Panc1 (cell line): Measurements from ENCODE around the gene UGT2B10.

Experiments used
- POLR2AphosphoS5 ChIP-seq: IDR thresholded peaks from 2 replicates; pipeline ENCODE4 v1.6.1; 2012; ENCODE audit warnings: mild to moderate bottlenecking, low read depth, low read length, moderate library complexity
- SIN3A ChIP-seq: IDR thresholded peaks from 2 replicates; pipeline ENCODE4 v1.6.1; 2012; ENCODE audit warnings: low read depth, mild to moderate bottlenecking, low read length, moderate library complexity, borderline replicate concordance; ENCODE audit not compliant: insufficient read depth
- TF ChIP-seq, protein P1 (sequence below): fragments of 450-650 bp; IDR thresholded peaks from 2 replicates; pipeline ENCODE4 v1.5.1; 2017; ENCODE audit warnings: mild to moderate bottlenecking
- TF ChIP-seq, protein P2 (sequence below), 2 experiments: IDR thresholded peaks; 2 replicates each; pipeline ENCODE4 v1.6.1; 2011 to 2012; ENCODE audit warnings: low read depth in 2 of 2, control low read depth in 1 of 2, low read length in 1 of 2, mild to moderate bottlenecking in 1 of 2, moderate library complexity in 1 of 2; ENCODE audit not compliant: insufficient read depth in 1 of 2

DNA sequence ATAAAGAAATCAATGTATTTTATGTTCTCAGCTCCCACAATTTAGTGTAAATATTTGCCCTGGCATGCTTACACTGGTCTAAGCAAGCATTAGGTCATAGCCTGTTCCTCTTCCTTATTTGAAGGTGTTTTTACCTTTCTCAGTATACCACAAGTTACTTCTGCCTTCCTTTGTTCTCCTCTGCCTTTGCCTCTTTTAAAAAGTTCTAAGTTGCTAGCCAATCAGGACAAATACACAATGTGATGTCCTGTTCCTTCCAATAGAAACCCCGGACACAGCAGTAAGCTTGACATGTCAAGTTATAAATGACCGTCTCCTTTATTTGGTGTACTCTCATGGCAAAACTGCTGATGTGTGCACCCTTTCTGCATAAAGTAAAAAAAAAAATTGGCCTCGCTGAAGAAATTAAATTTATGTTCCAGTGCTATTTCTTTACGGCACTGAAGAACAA is 49.4 kb downstream of the UGT2B10 start:
- TF ChIP-seq, protein P1, sequence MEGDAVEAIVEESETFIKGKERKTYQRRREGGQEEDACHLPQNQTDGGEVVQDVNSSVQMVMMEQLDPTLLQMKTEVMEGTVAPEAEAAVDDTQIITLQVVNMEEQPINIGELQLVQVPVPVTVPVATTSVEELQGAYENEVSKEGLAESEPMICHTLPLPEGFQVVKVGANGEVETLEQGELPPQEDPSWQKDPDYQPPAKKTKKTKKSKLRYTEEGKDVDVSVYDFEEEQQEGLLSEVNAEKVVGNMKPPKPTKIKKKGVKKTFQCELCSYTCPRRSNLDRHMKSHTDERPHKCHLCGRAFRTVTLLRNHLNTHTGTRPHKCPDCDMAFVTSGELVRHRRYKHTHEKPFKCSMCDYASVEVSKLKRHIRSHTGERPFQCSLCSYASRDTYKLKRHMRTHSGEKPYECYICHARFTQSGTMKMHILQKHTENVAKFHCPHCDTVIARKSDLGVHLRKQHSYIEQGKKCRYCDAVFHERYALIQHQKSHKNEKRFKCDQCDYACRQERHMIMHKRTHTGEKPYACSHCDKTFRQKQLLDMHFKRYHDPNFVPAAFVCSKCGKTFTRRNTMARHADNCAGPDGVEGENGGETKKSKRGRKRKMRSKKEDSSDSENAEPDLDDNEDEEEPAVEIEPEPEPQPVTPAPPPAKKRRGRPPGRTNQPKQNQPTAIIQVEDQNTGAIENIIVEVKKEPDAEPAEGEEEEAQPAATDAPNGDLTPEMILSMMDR: no peak
- no peak for TF ChIP-seq SIN3A
- TF ChIP-seq POLR2AphosphoS5: no peak
- TF ChIP-seq, protein P2, sequence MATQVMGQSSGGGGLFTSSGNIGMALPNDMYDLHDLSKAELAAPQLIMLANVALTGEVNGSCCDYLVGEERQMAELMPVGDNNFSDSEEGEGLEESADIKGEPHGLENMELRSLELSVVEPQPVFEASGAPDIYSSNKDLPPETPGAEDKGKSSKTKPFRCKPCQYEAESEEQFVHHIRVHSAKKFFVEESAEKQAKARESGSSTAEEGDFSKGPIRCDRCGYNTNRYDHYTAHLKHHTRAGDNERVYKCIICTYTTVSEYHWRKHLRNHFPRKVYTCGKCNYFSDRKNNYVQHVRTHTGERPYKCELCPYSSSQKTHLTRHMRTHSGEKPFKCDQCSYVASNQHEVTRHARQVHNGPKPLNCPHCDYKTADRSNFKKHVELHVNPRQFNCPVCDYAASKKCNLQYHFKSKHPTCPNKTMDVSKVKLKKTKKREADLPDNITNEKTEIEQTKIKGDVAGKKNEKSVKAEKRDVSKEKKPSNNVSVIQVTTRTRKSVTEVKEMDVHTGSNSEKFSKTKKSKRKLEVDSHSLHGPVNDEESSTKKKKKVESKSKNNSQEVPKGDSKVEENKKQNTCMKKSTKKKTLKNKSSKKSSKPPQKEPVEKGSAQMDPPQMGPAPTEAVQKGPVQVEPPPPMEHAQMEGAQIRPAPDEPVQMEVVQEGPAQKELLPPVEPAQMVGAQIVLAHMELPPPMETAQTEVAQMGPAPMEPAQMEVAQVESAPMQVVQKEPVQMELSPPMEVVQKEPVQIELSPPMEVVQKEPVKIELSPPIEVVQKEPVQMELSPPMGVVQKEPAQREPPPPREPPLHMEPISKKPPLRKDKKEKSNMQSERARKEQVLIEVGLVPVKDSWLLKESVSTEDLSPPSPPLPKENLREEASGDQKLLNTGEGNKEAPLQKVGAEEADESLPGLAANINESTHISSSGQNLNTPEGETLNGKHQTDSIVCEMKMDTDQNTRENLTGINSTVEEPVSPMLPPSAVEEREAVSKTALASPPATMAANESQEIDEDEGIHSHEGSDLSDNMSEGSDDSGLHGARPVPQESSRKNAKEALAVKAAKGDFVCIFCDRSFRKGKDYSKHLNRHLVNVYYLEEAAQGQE (IDR thresholded peaks at IDR 0.05; ENCODE audit: insufficient read depth in 1 of 2, low read depth in 2 of 2, low read length in 1 of 2): no peak
